DMS 273 treated with DMSO at 0.1 percent for 48 hours (cell line): ENCODE data around the gene LRIT3.

Experiments
- DNase-seq: peaks from one replicate; lab custom pipeline; 2025; lab: John Stamatoyannopoulos, UW

LRIT3 gene

GRCh38 chr4:109847896-109848442, at the start of gene LRIT3:
Gene LRIT3 (plus strand): TSS chr4:109848107. CDS start chr4:109848202, 95 bp downstream.
- no peak for DNase-seq

GRCh38 chr4:109798866-109799265, 49.0 kb upstream of the LRIT3 start:
- DNase-seq = no peak

GRCh38 chr4:109801099-109801789, 46.7 kb upstream of the LRIT3 start:
- no peak for DNase-seq

GRCh38 chr4:109801895-109802319, 46.0 kb upstream of the LRIT3 start, which contains the start of gene CFI:
Gene CFI (minus strand): TSS chr4:109801999. CDS start chr4:109801971, 28 bp downstream.
- DNase-seq = no peak

- DNase-seq = no peak
Measured at GRCh38 chr4:109803924-109804571, 43.9 kb upstream of the LRIT3 start.

GRCh38 chr4:109809655-109810054, 38.3 kb upstream of the LRIT3 start:
- DNase-seq = no peak

GRCh38 chr4:109810552-109811387, 37.1 kb upstream of the LRIT3 start:
- DNase-seq = no peak

GRCh38 chr4:109811707-109812106, 36.2 kb upstream of the LRIT3 start:
- no peak for DNase-seq

- DNase-seq = peak; percentile 84
Measured at GRCh38 chr4:109815151-109816081, 32.5 kb upstream of the LRIT3 start, which contains the start of gene GAR1. Gene GAR1 (plus strand): TSS chr4:109815762. CDS start chr4:109816165, 403 bp downstream.

GRCh38 chr4:109816082-109816442, 31.8 kb upstream of the LRIT3 start:
- DNase-seq = no peak

- DNase-seq = no peak
Measured at GRCh38 chr4:109816894-109817293, 31.0 kb upstream of the LRIT3 start.

- no peak for DNase-seq
Measured at GRCh38 chr4:109818268-109818667, 29.6 kb upstream of the LRIT3 start.

GRCh38 chr4:109820563-109820962, 27.3 kb upstream of the LRIT3 start:
- DNase-seq = no peak

- no peak for DNase-seq
Measured at GRCh38 chr4:109821185-109821584, 26.7 kb upstream of the LRIT3 start.

GRCh38 chr4:109826719-109827118, 21.2 kb upstream of the LRIT3 start:
- no peak for DNase-seq

- DNase-seq = no peak
Measured at GRCh38 chr4:109827672-109828071, 20.2 kb upstream of the LRIT3 start, which contains the start of gene RRH. Gene RRH (plus strand): TSS chr4:109827972. CDS start chr4:109828028, 56 bp downstream.

GRCh38 chr4:109833756-109834155, 14.2 kb upstream of the LRIT3 start:
- DNase-seq = no peak

- no peak for DNase-seq
Measured at GRCh38 chr4:109836985-109837384, 10.9 kb upstream of the LRIT3 start.

- DNase-seq = no peak
Measured at GRCh38 chr4:109846395-109847098, 1.4 kb upstream of the LRIT3 start.

GRCh38 chr4:109848501-109848900, 594 bp downstream of the LRIT3 start:
- DNase-seq = no peak
